Muscle layer of duodenum (tissue), 2 donors: ENCODE measurements around the gene FBXL12.
A peak's percentile ranks its signal among the peaks of the same experiment; 100 is the strongest.
"Not testable (repeated sequence)": the region's sequence is repeated elsewhere in the genome, so short reads cannot be mapped to it uniquely, and the experiment has no call there.

Source experiments
- H3K27ac ChIP-seq: one replicate; pipeline ENCODE4 v1.7.0; 2013; ENCODE audit warnings: mild to moderate bottlenecking, low read length
- H3K27me3 ChIP-seq: one replicate; pipeline ENCODE4 v1.7.0; 2013; ENCODE audit warnings: low read depth, mild to moderate bottlenecking, control low read depth, low read length
- H3K36me3 ChIP-seq, 2 donors: one replicate each; pipeline ENCODE4 v1.7.0; 2013; ENCODE audit warnings: low read length in 2 of 2, control low read depth in 1 of 2, mild to moderate bottlenecking in 1 of 2; ENCODE audit not compliant: insufficient read depth in 2 of 2, control insufficient read depth in 1 of 2
- H3K4me1 ChIP-seq, 2 donors: one replicate each; pipeline ENCODE4 v1.7.0; 2013; ENCODE audit warnings: low read length in 2 of 2, mild to moderate bottlenecking in 2 of 2, control low read depth in 1 of 2, moderate library complexity in 1 of 2; ENCODE audit not compliant: insufficient read depth in 2 of 2, control insufficient read depth in 1 of 2
- H3K4me3 ChIP-seq, 2 donors: one replicate each; pipeline ENCODE4 v1.7.0; 2013; ENCODE audit warnings: low read length in 2 of 2, low read depth in 1 of 2, mild to moderate bottlenecking in 1 of 2
- H3K9me3 ChIP-seq, 2 donors: one replicate each; pipeline ENCODE4 v1.7.0; 2013; ENCODE audit warnings: low read length in 2 of 2, control low read depth in 1 of 2, mild to moderate bottlenecking in 1 of 2; ENCODE audit not compliant: control insufficient read depth in 1 of 2
- donor health status: healthy.

The FBXL12 gene

DNA sequence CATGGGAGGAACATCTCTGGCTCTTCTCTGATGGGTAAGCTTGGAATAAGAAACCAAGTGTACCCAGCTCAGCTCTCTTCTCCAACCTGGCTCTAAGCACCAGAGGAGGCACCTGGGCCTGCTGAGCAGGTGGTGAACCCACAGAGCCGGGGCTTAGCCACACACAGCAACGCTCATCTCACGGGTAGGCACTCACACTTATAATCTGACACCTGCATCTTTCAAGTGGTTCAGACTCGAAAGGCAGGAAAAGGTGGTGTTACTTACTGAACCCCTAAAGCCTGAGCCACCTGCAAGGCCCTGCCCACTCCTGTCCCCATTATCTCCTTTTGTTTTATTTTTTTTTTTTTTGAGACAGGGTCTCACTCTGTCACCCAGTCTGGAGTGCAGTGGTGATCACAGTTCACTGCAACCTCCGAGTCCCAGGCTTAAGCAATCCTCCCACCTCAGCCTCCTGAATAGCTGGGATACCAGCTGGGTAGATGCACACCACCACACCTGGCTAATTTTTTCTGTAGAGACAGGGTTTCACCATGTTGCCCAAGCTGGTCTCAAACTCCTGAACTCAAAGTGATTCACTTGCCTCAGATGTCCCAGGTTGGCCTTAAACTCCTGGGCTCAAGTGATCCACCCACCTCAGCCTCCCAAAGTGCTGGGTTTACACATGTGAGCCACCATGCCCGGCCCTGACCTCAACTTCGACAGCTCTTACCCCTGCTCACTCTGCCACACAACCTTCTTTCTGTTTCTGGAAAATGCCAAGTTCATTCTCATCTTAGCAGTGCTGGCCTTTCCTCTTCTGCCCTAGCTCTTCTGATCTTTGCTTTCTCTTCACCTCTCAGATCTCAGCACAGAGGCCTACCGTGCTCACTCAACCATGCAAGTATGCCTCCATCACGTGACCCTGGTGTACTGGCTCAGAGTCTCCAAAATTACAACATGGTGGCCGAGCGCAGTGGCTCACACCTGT, 9.7 kb downstream of the FBXL12 start:
- Histone ChIP-seq H3K27ac (no peak overlapping the region), H3K36me3 (peaks cover 14 to 36% of the 10 kb centered on the region in 2 donors), H3K27me3 (no peaks in the 10 kb centered on the region), H3K9me3 (no peaks in the 10 kb centered on the region), H3K4me1 (no peaks in the 10 kb centered on the region), H3K4me3 (no peak overlapping the region)

DNA sequence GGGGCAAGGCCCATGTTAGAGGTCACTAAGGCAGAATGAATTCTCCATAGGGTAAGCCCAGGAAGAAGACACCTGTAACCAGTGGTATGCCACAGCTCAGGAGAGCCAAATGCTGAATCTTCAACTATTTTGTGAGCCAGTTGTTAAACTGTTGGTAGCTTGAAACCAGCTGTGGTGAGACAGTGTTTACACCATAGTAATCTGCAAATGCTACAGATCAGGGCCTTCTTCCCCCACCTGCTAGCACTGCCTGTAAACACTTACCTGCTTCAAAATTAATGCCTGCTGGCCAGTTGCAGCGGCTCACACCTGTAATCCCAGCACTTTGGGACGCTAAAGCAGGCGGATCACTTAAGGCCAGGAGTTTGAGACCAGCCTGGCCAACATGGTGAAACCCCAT, 12.1 kb downstream of the FBXL12 start:
- no peaks in the 10 kb centered on the region for H3K4me1 ChIP-seq
- no peak overlapping the region for H3K4me3 ChIP-seq
- no peaks in the 10 kb centered on the region for H3K9me3 ChIP-seq
- H3K36me3 ChIP-seq = peaks cover 14 to 35% of the 10 kb centered on the region in 2 donors
- no peaks in the 10 kb centered on the region for H3K27me3 ChIP-seq
- no peak overlapping the region for H3K27ac ChIP-seq

GRCh38 chr19:9801976-9802375, 16.9 kb downstream of the FBXL12 start:
- Histone ChIP-seq H3K4me1 (no peaks in the 10 kb centered on the region), H3K9me3 (no peaks in the 10 kb centered on the region), H3K36me3 (peaks cover 4% of the 10 kb centered on the region in 2 donors), H3K4me3 (no peak overlapping the region), H3K27ac (no peak overlapping the region), H3K27me3 (no peaks in the 10 kb centered on the region)

DNA sequence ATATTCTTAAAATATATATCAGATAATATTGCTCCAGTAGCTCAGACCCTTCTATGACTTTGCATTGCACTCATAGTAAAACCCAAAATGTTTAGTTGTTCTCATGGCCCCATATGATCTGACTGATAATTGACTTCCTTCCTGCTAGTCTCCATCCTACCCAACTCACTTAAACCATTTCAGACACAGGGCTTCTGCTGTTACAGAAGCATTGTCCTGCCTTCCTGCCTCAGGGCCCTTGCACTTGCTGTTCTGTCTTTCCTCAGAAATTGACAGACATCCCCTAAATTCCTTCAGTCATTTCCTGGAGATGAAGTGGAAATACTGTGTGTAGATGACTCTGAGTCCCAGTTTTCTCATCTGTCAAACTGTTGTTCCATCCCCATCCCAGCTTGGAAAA, 19.7 kb downstream of the FBXL12 start:
- H3K4me3 ChIP-seq = no peak overlapping the region
- H3K27me3 ChIP-seq = no peaks in the 10 kb centered on the region
- H3K4me1 ChIP-seq = no peaks in the 10 kb centered on the region
- H3K9me3 ChIP-seq = no peaks in the 10 kb centered on the region
- H3K27ac ChIP-seq = no peak overlapping the region
- H3K36me3 ChIP-seq = no peaks in the 10 kb centered on the region

DNA sequence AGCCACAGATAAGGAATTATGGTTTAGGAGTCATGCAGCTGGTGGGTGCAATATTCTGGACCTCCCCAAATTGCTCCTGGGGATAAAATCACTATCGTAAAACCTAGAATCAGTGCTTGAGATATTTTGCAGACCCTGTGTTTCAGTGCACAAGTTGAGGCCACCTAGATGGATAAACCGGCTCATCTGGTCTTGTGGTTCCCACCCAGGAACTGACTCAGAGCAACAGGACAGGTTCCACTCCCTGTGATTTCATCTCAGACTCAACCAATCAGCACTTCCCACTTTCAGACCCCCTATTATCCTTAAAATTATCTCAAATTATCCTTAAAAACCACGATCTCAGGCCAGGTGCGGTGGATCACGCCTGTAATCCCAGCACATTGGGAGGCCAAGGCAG, 21.0 kb downstream of the FBXL12 start:
- no peaks in the 10 kb centered on the region for H3K4me1 ChIP-seq
- no peaks in the 10 kb centered on the region for H3K9me3 ChIP-seq
- H3K27me3 ChIP-seq = no peaks in the 10 kb centered on the region
- no peak overlapping the region for H3K27ac ChIP-seq
- no peak overlapping the region for H3K4me3 ChIP-seq
- no peaks in the 10 kb centered on the region for H3K36me3 ChIP-seq

DNA sequence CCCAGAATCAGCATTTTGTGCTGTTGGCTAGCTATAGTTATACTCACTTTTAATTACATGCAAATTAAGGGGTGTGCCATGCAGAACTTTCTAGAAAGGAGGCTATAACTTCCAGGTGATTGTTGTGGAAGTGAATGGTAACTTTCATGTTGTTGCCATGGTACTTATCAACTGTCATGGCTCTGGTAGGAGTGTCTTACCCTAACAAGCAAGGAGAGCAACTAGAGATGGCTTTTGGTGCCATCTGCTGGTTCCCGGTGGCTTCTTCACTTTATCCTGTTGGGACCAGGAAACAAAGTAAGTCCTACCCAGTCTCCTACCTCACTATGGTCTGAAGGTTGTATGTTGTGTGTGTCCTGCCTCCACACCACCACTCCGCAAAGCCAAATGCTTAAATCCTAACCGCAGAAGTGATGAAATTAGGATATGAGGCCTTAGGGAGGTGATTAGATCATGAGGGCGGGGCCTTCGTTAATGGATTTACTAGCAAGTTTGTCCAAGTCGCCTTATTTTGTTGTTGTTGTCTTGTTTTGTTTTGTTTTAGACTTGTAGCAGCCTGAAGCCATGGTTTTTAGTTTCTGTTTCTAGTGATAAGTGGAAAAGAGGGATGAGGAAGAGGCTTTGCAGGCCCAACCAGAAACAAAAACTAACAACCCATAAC, 22.6 kb downstream of the FBXL12 start:
- Histone ChIP-seq H3K9me3 (no peaks in the 10 kb centered on the region), H3K27ac (no peak overlapping the region), H3K27me3 (no peaks in the 10 kb centered on the region), H3K36me3 (no peaks in the 10 kb centered on the region), H3K4me1 (no peaks in the 10 kb centered on the region), H3K4me3 (no peak overlapping the region)

DNA sequence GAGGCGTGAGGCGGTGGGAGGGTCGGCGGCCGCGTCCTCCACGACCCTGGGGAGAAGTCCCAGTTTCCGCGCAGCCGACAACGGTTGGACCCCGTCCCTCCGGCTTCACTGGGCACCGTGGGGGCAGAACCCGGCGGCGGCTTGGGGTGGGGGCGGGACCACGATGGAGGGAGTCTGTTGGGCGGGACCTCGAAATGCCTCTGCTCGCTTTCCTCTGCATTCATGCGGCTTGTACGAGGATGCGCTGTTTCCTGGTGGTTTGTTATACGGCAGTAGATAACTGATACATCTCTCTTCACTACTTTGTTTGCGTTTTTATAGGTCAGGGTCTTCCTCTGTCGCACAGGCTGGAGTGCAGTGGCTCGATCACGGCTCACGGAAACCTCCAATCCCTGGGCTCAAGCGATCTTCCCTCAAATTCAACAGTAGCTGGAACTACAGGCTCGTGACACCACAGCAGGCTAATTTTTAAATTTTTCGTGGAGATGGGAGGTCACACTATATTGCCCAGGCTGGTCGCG, 25.7 kb downstream of the FBXL12 start:
- no peaks in the 10 kb centered on the region for H3K36me3 ChIP-seq
- H3K4me1 ChIP-seq = peaks cover 0 to 3% of the 10 kb centered on the region in 2 donors
- H3K27ac ChIP-seq = peak overlapping the region; percentile 67
- no peaks in the 10 kb centered on the region for H3K9me3 ChIP-seq
- no peaks in the 10 kb centered on the region for H3K27me3 ChIP-seq
- peak overlapping the region; percentile 68 to 77 for H3K4me3 ChIP-seq

GRCh38 chr19:9792206-9793070, 26.4 kb downstream of the FBXL12 start:
- Histone ChIP-seq H3K27ac (peak overlapping the region; percentile 67), H3K4me1 (peaks cover 0 to 3% of the 10 kb centered on the region in 2 donors), H3K36me3 (no peaks in the 10 kb centered on the region), H3K27me3 (no peaks in the 10 kb centered on the region), H3K4me3 (peak overlapping the region; percentile 68 to 77), H3K9me3 (no peaks in the 10 kb centered on the region)

DNA sequence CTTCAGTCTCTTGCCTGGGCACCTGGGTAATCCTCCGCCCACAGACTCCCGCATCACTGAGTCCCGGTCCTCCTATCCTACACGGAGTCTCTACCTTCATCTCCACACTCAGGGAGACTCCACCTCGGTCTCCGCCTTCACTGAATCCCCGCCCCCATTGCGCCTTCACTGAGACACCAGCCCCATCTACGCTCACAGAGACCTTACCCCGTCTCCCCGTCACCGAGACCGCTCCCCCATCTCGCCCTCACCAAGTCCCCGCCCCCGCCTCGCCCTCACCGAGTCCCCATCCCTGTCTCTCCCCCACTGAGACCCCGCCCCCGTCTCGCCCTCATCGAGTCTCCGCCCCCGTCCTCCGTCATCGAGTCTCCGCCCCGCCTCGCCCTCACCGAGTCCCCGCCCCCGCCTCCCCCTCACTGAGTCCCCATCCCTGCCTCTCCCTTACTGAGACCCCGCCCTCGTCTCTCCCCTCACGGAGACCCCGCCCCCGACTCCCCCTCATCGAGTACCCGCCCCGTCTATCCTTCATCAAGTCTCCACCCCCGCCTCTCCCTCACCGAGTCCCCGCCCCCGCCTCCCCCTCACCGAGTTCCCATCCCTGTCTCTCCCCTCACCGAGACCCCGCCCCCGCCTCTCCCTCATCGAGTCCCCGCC, 27.2 kb downstream of the FBXL12 start:
- Histone ChIP-seq H3K9me3 (no peaks in the 10 kb centered on the region), H3K27me3 (no peaks in the 10 kb centered on the region), H3K4me3 (peak overlapping the region; percentile 56 to 77), H3K27ac (peak overlapping the region; percentile 63), H3K36me3 (no peaks in the 10 kb centered on the region), H3K4me1 (peaks cover 0 to 3% of the 10 kb centered on the region in 2 donors)

DNA sequence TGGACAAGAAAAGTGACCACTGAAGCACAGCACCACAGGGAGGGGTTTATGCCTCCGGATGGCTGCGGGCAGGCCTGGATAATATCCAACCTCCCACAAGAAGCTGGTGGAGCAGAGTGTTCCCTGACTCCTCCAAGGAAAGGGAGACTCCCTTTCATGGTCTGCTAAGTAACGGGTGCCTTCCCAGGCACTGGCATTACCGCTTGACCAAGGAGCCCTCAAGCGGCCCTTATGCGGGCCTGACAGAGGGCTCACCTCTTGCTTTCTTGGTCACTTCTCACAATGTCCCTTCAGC, 27.9 kb downstream of the FBXL12 start:
- H3K36me3 ChIP-seq, H3K9me3 ChIP-seq, H3K27me3 ChIP-seq, H3K4me3 ChIP-seq, H3K4me1 ChIP-seq: not testable (repeated sequence)
- peak overlapping the region; percentile 31 for H3K27ac ChIP-seq
